GM21515 (cell line): ENCODE measurements around the gene WWOX.

Experiments used
- ATAC-seq: cut with Tn5 transposase; IDR thresholded peaks from one replicate; pipeline ENCODE4 v1.9.1; 2021; ENCODE audit not compliant: unreplicated experiment

The WWOX gene

DNA sequence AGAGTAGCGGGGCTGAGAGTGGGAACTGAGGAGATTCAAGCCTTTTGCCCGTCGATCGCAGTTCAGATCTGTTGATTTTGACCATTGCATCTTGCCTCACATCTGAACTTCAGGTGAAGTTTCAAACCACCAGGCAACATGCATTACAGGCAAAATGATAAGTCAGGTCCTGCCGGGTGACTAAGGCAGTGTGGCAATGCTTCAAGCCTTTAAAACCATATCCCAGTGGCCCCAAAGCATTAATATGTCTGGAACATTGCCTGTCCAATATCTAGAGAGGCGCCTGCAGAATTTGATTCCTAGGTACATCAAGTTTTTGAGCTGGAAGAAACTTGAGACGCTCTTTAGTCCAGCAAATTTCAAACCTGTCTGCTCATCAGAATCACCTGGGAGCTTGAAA, 998.3 kb downstream of the WWOX start:
- ATAC-seq = no peak

DNA sequence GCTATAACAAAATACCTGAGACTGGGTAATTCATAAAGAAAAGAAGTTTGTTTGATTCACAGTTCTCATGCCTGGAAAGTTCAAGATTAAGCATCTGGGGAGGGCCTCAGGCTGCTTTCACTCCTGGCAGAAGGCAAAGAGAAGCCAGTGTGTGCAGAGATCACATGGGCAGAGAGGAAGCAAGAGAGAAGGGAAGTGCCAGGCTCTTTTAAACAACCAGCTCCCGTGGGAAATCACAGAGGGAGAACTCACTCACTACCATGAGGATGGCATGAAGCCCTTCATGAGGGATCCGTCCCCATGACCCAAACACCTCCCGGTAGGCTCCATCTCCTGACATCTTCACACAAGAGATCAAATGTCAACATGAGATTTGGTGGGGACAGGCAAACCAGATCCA, 999.5 kb downstream of the WWOX start:
- ATAC-seq = no peak

DNA sequence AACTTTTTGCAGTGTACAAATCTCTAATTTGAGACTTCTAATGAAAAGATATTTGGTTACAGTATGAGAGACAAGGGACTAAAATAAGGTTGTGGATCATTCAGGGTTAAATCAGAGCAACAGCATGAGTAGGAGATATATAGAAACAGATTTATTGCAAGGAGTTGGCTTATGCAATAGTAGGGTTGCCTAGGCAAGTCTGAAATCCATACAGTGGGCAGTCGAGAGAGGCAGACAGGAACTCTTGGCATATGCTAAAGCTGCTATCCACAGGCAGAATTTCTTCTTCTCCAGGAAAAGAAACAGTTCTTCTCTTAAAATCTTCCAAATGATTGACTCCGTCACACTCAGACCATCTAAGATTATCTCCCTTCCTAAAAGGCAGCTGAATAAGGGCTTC, 1000.3 kb downstream of the WWOX start:
- ATAC-seq = no peak

DNA sequence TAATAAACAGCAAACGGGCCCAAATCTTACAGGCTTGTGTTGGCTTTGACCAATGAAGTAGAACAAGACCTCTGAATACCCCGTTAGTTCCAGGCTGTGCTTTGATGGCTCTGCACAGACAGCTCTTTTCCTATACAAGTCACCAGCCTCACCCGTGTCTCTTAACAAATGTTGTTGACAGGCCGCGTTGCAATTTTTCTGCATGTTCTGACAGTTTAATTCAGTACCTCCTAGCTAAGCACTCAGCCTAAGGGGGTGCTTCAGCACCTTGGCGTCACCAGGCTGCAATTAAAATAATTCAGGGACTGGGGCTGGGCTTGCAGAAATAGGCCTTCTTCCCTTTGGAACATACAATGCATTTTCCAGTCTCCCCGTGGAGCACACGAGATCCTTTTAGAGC, 1001.0 kb downstream of the WWOX start:
- no peak for ATAC-seq

DNA sequence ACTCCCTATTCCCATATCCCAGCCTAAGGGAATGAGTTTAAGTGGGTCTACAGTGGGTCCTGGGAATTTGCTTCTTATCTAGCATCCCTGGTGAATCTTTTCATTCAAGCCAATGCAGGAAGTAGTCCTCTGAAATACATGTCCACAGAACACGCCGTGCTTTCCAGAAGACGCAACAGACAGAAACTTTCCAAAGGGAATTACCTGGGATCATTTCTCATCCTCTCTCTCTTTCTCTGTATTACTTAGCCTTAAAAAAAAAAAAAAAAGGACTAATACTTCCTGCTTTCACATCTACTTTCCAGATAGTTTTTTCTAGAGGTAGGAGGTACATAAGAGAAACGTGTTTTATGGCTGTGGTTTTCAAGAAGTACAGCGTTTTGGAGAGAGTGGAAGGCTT, 1002.0 kb downstream of the WWOX start:
- no peak for ATAC-seq

DNA sequence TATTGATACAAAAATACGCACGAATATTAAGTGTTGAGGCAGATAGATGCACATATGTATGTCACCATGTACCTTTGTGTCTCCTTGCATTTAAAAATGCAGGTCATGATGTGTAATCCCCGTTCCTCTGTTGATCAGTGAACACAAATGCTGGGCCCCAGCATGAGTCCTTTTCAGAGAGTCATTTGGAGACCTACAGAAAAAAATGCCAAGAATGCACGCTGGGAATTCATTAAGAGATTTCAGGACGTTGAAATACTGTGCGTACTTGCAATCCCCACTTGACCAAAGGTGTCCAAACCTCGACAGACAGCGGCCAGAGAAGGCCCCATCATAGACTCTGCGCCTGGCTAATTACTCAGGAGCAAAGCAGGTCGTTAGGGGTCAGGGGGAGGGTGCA, 1005.1 kb downstream of the WWOX start:
- no peak for ATAC-seq

DNA sequence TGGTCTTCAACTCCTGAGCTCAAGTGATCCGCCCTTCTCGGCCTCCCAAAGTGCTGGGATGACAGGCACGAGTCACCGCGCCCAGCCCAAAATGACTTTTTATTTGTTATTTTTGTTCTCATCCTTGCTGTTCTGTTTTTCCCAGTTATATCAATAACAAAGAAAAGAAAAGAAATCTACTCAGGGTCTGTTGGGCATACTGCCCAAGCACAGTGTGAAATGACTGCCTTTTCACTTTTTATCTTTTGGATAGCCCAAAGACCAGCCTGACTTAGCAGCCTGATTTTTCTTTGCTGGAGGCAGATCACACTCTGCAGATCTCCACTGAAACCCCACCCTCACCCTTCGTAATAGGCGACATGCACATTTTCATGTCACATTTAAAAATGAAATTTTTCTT, 1007.8 kb downstream of the WWOX start:
- no peak for ATAC-seq

DNA sequence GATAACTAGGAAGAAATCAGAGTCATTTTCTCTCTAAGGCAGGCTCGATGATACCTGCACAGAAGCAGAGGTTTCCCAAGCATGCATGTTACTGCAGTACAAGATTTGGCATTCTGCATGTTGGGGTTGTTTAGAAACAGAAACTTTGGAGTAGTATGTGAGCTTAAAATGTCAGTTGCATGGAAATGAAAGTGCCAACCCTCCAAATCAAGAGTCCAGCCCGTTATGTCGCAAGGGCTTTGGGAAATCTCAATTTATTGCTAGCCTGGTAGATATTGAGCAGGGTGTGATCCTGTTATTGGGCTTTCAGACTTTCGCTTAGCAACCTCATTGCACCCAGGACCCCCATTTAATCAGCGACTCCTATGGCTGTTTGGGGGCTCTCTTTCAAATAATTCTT, 1010.3 kb downstream of the WWOX start:
- no peak for ATAC-seq

DNA sequence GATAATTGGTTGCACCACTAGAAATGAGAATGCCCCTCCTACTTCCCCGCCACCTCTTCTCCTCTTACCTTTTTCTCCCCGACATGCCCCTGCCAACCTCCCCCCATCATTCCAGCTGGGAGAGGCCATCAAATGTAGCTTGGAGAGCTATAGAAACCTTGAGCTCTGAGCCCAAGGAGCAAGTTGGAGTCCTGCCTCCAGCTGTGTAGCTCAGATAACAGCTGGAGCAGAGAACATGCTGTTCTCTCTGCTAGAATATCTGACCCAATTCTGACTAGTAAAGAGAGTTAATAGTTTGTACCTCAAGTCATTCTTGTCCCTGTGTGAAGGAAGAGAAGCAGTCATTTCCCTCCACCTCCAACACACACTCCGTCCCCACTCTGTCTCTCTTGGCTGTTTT, 1010.8 kb downstream of the WWOX start:
- no peak for ATAC-seq

DNA sequence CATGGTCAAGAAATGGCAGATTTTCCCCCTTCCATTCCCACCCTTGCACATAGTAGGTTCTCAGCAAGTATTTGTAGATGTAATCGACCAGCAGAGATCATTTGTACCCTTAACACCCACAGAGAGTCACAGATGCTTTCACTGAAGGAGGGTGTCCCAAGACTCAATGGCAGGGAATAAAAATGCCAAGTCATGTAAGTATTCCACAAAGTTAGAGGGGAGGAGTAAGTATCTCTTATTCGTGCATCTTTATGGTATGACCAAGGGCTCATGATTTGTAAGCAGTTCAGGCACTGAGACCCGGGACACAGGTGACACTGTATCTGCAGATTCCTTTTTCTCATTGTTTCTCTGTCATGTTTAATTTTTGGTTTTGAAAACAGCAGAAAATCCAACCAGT, 1011.5 kb downstream of the WWOX start:
- no peak for ATAC-seq

DNA sequence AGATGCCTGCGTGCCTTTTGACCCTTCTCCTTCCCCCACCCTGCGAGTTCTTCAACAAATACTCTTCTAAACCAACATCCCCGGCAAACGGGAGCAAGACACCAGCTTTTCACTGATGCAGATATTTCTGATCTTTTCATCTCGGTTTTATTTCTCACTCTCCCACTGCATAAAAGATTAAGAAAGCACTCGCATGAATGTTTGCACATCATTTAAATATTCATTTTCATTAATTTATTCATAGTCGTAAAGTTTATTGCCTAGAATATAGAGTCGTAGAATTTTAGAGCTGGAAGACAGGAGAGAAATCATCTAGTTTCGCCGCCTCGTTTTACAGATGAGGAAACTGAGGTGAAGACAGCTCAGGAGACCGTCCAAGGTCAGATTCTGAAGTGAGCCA, 1013.0 kb downstream of the WWOX start:
- ATAC-seq = no peak

DNA sequence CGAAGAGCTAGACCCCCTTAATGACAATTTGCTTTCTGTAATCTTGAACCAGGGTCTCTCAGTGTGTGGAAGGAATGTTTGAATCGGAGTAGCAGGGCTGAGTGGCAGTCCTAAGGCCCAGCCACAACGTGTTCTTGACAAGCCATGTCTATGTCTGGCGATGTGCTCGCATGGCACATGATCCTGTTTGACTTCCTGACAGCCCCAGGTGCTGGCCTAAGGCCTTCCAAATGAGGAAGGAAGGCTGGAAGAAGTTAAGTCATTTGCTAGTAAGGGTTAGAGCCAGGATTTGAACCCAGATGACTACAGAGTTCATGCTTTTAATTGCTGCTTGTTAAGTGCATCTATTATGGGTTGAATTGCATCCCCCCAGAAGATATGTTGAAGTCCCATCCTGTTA, 1014.4 kb downstream of the WWOX start:
- ATAC-seq = no peak

DNA sequence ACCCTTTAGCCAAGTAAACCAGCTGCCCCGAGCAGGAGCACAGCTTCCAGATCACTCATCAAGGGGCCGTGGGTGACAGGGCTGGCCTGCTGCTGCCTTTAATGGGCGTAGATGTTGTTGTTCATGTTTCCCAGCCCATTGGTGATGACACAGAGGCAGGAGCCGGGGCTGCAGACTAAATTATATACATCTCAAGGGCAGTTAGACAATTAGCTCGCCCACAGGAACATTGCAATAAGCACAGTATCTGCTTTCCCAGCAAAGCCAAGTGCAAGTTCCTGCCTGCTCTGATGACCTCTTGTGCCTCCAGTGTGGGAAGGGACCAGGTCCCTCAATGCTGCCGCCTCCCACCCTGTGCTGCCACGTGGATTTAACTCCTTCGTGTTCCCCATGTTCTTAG, 1015.3 kb downstream of the WWOX start:
- no peak for ATAC-seq

DNA sequence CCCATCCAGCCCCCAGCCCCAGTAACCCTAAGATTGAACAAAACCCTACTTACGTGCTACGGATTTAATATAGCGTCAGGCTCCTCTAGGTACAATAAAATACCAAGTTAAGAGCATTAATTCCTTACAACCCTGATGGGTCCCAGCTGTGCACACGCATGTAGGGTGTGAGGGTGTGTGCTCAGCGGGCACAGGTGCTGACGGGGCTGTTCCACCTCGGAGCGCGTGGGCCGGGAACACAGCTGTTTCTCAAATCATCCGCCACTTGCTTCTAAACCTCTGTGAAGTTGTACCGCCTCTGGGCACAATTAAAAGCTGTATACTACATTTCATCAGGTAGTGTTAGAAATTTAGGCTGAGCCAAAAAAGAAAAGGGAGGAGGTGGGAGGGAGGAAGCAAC, 1022.5 kb downstream of the WWOX start:
- no peak for ATAC-seq

DNA sequence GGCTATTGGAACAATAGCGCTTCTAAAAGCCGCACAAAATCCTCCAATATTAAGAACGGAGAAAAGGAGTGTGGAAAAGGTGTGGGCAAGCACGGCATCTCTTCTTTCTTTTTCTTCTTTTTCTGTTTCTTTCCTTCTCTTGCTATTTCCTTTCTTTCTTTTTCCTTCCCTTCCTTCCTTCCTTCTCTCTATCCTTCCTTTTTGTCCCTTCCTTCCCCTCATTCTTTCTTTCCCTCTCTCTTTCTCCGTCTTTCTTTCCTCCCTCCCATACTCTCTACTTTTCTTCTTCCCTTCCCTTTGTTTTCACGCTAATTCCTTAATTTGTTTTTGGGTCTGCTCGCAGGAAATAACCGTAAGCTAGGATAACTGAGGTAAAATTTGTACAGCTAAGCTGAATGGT, 1022.9 kb downstream of the WWOX start:
- ATAC-seq = no peak

DNA sequence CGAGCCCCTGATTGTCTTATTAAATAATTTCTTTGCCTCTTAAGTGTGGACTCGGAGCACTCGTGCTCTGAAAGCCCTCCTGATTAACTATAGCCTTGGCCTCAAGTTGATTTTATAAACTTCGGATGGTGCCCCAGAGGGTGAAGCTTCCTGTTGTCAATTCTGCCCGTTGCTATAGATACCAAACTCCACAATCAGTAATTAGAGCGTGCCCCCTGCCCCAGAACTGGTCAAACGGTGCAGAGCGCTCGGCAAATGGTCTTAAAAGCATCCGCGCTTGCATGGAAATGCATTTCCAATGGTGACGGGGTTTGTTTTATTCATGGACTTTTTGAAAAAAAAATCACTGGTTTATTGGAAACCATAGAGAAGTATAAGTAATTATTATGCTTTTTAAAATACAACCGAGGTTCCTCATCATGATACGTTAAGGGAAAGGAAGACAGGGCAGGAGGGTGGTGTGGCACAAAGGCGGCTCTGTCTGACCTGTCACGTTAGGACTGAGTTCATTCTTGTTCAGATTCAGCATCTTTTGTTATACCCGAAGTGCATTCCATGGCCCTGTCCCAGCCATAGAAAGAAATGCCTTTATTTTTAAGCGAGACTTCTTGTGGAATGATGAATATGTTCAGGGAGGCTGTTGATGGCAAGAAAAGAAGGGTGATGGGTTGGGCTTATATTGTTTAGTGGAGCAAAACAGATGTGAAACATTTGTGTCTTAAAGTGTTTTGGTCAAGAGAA, 1024.7 kb downstream of the WWOX start:
- no peak for ATAC-seq

DNA sequence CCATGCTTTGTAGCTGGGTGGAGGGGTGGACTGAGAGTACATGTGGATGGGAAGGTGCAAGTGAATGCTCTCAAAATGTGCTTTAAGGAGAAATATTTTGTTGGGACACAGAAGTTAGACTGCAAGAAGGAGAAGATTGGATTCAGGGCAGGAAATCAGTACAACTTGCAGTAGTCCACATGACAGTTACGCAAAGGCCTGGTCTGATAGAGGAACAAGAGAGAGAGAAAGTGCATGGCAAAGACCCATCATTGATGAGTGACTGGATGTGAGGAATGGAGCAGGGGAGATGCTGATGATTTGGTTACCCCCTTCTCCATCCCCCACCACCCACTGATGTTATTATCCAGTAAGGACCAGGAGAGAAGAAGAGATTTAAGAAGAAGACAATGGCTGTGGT, 1028.3 kb downstream of the WWOX start:
- no peak for ATAC-seq

DNA sequence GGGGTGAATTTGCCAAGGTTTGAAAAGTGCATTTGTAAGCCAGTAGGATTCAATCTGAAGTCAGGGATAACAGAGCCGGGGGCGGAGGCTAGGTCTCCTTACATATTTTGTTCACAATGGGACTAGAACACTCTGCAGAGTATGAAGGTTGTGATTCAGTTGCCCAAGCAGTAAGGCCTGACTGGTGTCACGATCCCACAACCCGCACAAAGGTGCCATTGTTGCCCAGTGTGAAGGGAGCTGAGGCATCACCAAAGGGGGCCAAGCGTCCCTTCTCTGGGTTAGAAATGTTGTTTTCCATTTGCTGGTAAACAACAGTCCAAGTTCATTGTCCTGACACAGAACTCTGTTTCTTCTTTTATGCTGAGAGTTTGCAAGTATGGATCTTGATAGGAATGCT, 1029.3 kb downstream of the WWOX start:
- no peak for ATAC-seq

DNA sequence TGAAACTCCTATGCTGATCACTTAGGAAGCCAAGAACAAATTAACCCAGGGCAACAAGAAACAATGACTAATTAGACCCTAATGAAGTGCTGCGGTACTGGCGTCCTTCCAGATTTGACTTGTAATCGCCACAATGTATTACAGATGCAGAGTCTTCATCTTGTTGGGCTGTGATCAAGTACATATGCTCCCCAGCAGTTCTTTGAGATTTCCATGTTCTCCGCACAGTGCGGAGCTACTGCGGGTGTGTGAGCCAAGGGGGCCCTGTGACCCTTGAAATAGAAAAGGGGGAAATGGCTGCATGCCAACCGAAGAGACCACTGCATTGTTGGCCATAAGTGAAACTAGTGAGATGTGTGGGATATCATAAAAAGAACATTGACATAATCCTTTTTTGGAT, 1031.2 kb downstream of the WWOX start:
- no peak for ATAC-seq

DNA sequence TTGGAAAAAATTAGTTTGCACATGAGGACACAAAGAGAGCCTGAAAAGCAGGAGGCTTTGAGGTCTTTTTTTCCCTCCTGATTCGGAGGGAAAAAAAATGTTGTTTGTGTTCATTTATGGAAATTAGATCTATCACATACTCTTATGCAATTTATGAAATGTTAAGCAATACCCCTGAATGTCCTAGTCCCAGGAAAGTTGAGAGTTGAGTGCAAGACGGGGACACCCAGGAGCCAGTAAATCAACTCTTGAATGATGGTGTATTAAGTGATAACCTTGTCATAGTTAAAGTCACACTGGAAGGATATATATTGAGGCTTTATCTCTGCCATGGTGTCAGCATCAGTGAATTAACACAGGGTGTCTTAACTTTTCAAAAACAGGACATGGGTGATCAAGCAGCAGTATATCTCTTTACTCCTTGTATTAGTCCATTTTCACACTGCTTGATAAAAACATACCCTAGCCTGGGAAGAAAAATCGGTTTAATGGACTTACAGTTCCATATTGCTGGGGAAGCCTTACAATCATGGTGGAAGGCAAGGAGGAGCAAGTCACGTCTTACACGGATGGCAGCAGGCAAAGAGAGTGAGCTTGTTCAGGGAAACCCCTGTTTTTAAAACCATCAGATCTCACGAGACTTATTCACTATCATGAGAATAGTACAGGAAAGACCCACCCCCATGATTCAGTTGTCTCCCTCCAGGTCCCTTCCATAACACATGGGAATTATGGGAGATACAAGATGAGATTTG, 1032.0 kb downstream of the WWOX start:
- ATAC-seq = no peak

DNA sequence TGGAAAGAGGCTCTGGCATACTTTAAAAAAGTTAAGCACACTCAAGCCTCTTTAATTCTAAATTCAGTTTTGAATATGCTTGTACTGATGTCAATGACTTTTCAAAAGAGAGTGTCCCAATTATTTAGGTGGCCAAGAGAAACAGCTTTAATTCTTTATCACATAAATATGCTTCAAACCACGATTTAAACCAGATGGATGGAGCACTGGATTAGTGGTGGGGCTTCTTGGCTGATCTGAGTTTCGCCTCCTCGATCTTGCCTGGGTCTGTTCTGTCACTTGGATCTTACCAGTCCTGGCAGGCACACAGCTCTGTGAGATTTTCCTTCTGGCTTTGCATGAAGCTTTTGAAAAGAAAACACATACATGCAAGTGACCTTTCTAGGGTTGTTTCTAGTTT, 1033.2 kb downstream of the WWOX start:
- ATAC-seq = no peak

DNA sequence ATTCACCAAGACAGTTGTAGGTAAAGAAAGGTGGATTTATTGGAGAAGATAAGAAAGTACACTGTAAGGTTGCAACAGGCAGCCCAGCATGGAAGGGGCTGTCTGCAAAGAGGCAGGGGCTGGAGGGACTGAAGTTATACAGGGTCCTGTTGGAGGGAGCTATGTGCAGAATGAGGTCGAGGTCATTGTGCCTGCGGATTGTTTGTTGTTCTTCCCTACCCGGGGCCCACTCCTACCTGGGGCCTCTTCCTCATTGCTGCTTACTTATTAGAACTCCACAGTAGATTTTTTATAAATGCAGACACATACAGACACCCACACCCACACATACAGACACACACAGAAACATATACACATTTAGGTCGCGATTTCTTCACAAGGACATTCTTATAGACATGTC, 1034.8 kb downstream of the WWOX start:
- ATAC-seq = no peak

DNA sequence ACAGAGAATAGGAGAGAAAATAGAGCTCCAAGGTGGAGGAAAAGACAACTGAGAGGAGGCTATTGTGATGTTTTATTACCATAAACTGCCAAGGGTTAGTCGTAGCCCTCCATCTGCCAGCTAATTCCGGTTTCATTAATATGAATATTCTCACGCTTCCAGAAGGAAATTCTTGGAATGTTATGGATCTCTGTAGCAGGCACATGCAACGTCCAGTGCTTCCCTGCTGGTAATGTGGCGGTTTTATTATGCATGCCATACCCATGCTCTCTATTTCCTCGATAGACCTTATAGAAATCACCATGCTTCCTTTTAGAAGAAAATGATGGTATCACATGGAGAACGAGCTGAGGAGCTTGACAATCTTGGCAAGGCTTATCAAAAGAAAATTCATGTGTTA, 1037.5 kb downstream of the WWOX start:
- no peak for ATAC-seq
